ELR (cell line): ENCODE data around the gene ATF7IP2.

ENCODE experiments used
- DNase-seq: peaks from one replicate; pipeline ENCODE4 v3.0.0-alpha.2; 2015; ENCODE audit warnings: low read depth

ATF7IP2 gene

DNA sequence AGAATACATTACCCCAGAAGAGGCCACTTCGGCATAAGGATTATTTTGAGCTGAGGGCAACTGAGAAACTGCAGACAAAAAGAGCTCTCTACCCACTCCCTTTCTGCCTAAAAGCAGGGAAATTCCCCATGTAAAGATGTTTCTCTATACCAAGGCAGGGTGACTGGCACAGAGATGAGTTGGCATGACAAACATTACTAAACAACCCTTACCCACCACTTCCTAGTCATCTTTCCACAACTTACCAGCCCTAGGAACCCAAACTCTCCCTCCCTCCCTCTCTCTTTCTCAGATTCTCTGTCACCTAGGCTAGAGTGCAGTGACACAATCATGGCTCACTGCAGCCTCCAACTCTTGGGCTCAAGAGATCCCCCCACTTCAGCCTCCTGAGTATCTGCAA is 126.0 kb downstream of the ATF7IP2 start:
- DNase-seq = no peak

DNA sequence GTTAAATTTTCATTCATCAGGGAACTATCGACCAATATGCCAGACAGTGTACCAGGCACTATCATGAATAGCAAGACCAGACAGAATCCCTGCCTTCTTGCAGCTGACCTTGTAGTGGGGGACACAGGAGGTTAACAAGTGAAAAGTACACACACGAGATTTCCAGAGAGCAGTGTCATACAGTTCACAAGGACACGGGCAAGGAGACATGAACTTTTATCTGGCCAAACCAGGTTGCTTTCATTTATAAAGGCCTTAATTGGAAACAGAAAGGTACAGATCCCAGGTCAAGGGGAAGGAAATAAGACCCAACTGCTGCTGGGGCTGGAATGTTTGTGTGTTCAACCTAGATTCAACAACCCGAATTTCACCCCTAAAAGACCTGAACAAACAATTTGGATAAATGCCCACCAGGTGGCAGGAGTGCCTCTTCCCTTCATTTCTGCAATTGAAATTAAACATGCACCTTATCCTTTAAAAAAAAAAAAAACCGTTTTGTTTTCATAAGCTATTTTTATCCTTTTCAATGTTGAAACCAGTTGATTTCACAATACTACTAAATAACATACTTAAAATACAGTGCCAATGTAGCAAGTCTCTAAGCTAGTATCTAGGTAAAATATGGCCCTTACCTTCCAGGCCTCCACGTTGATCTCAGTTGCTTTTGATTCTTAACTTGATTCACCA is 128.7 kb downstream of the ATF7IP2 start:
- peak; percentile 62 for DNase-seq

DNA sequence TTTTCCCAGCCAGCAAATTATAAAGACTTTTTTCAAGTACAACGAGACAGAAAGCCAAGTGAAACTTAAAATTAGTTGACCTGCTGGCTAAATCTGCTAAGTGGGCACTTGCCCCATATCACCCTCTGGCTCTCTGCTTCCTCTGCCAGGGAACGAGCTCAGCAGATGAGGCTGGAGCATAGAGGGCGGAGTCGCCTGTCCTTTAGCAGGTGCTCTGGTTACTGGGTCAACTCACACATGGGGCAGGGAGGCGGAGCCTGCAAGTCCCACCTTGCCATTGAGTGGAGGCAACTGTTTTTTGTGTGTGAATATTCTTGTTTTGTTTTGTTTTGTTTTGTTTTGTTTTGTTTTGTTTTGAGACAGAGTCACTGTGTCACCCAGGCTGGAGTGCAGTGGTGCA is 132.0 kb downstream of the ATF7IP2 start:
- DNase-seq = no peak

DNA sequence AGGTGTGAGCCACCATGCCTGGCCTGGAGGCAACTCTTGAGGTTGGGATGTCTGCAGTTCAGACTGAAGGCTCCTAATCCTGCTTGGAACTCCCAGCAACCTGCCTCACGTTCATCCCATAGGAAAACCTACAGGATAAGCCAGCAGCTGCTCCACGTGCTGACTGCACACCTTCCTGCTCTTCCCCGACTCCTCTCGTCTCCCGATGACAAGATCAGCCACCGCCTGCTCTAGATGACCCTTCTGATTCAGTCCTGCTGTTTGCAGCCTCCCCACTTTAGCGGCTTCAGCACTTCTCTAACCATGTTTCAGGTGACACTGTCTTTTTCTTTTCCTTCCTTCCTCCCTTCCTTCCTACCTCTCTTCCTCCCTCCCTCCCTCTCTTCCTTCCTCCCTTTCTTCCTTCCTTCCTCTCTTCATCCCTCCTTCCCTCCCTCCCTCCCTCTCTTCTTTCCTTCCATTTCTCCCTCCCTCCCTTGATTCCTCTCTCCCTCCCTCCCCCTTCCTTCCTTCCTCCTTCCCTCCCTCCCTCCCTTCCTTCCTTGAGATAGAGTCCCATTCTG is 132.7 kb downstream of the ATF7IP2 start:
- DNase-seq = no peak

DNA sequence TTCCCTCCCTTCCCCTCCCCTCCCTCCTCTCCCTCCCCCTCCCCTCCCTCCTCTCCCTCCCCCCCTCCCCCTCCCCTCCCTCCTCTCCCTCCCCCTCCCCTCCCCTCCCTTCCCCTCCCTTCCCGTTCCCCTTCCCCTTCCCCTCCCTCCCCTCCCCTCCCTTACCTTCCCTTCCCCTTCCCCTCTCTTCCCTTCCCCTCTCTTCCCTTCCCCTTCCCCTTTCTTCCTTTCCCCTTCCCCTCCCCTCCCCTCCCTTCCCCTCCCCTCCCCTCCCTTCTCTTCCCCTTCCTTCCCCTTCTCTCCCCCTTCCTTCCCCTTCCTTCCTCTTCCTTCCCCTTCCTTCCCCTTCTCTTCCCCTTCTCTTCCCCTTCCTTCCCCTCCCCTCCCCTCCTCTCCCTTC is 133.4 kb downstream of the ATF7IP2 start:
- DNase-seq = no peak

DNA sequence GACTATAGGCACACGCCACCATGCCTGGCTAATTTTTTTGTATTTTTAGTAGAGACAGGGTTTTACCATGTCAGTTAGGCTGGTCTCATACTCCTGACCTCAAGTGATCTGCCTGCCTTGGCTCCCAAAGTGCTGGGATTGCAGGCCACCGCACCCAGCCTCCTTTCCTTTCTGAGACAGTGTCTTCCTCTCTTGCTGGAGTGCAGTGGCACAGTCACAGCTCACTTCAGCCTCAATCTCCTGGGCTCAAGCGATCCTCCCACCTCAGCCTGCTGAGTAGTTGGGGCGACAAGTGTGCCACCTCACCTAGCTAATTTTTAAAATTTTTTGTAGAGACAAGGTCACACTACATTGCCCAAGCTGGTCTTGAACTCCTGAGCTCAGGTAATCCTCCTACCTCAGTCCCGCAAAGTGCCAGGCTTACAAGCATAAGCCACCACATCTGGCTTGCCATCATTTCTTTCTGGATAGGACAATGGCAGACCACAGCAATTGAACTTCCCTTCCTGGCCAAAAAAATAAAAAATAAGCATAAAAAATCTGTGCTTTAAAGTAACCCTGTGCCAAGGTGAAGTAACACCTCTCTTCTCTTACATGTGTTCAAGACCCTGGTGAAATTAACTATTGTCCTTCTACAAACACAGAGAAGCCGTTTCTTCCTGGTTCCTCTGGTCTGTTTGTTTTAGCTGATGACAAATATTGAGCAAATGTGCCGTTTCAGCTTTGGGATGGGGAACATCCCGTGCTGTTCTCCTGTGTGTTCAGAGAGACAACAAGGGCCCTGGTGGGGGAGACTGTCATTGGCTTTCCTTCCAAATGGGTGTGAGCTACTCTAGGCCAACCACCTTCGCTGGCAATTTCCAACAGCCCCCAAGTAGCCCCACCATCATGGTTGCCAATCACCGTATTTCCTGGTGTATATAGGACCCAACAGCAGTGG is 134.3 kb downstream of the ATF7IP2 start:
- no peak for DNase-seq

DNA sequence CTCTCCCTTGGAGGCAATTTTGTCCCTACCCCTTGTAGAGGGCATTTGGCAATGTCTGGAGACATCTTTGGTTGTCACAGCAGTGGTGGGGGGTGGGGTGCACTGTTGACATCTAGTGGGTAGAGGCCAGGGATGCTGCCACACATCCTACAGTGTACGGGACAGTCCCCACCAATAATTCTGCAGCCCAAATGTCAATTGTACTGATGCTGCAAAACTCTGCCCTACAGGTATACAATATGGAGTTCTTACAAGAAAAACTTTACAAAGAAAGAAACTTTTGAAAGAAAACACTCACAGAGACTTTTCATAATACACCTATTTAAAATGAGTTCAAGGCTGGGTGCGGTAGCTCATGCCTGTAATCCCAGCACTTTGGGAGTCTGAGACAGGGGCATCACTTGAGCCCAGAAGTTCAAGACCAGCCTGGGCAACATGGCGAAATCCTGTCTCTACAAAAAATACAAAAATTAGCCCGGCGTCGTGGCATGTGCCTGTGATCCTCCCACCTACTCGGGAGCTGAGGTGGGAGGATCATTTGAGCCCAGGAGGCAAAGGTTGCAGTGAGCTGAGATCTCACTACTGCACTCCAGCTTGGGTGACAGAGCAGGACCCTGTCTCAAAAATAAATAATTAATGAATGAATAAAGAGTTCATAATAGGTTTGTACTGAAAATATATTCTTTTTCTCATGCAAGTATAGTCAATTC is 135.2 kb downstream of the ATF7IP2 start:
- DNase-seq = no peak

DNA sequence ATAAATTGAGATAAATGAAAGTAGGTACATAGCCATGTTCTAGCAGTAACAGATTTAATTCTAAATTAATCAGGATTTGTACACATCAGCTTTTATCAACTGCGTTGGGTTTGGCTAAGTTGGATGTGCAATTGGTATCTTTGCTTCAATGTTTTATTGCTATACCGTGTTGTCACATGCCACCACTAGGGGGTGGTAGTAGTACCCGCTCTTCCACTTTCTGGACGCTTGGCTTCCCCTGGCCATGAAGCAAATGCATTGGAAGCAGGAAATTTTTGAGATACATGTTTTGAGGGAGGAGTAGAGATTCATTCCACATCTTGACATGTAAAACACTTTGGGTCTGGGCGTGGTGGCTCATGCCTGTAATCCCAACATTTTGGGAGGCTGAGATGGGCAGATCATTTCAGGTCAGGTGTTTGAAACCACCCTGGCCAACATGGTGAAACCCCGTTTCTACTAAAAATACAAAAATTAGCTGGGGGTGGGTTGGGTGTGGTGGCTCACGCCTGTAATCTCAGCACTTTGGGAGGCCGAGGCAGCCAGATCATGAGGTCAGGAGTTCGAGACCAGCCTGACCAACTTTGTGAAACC is 135.9 kb downstream of the ATF7IP2 start:
- DNase-seq = peak; percentile 68

DNA sequence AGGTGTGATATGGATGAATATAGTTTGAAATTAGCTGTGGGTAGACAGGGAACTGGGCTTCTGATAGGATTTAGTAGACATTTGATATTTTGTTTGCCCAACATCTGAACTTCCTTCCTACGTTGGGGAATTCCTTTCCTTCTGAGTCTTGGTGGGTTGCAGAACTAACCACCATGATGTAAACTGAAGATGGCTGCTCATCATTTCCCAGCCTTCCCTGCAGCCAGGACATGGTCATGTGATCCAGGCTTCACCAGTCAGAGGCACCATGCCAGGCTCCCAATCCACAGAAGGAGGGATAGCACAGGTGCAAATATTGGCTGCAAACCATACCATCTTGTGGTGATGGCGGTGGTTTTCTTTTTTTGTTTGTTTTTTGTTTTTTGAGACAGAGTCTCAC is 137.1 kb downstream of the ATF7IP2 start:
- DNase-seq = no peak

DNA sequence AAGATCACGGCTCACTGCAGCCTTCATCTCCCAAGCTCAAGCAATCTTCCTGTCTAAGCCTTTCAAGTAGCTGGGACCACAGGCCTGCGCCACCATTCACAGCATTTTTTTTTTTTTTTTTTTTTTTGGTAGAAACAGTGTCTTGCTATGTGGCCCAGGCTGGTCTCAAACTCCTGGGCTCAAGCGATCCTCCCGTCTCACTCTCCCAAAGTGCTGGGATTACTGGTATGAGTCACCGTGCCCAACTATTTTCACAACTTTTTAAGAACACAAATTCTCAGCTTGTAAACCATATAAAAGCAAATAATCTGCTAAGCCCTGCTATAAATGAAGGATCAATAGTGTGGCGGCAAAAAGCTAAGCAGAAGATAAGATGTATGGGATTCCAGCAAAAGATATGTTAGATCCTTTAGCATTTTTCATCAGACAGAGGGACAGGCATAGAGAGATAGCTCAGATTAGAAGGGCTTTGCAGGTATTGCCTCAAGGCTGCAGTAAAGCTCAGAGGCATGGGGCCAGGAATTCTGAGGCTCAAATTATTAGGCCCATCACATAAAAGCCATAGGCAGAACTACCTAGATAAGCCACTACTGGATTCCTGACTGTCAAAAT is 139.5 kb downstream of the ATF7IP2 start:
- no peak for DNase-seq

DNA sequence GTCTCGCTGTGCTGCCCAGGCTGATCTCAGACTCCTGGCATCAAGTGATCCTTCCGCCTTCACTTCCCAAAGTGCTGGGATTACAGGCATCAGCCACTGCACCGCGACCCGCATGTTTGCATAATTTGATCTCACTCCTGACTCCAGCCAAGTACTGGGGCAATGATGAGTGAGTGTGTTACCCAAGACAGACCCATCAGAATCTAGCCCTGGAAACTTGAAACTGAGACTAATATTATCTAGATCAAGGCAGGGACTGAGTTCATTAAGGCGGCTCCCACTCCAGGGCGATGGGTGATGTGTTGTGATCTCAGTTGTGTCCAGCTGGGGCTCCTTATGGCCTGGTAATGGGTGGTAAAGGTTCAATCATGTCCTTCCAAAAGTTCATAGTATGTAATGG is 141.1 kb downstream of the ATF7IP2 start:
- DNase-seq = no peak

DNA sequence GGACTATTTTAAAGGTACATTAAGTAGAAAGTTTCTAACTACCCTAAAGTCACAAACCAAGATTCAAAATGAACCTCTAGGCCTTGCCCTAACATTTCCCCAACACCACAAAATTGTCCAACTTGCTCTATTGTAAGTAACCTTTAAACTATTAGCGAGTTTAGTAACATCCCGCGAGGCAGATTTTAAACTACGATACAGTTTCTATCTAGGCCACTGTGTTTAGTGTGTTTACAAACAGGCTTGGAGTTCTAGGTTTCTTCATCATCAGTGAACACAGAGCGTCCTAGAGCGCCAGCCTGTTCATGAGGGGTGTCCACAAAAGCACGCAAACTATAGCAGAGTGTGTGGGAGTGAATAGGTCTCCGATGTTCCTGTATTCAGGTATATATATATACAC is 142.8 kb downstream of the ATF7IP2 start:
- no peak for DNase-seq

DNA sequence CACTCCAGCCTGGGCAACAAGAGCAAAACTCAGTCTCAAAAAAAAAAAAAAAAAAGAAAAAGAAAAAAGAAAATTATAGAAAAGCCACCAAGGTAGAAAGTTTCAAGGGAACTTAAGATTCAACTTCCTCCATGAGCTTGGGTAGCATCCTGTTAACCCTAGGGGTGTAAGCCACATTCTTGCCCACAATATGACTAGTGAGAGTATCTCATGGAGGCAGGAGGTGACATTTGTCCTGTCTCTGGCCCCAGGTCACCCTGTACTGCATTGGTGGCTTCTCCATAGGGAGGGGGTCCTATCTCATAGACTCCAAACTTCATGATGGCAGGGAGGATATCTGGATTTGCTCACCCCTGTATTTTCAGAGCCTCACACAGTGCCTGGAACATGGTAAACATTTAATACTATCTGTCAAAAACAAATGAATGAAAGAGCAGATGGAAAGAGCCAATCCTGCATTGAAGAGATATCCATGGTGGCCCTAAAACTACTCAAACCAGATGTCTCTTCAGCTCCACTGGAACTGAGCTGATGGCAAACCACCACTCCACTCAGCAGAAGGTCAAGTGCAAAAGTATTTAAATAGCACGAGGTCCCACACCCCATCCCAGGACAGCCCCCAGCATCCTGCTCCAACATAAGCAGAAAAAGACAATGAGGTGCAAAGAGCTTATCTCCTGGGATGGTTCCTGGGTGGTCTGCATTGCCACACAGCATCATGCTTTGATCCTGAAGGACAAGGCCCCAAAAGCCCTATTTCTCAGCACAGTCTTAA is 144.2 kb downstream of the ATF7IP2 start:
- DNase-seq = no peak

DNA sequence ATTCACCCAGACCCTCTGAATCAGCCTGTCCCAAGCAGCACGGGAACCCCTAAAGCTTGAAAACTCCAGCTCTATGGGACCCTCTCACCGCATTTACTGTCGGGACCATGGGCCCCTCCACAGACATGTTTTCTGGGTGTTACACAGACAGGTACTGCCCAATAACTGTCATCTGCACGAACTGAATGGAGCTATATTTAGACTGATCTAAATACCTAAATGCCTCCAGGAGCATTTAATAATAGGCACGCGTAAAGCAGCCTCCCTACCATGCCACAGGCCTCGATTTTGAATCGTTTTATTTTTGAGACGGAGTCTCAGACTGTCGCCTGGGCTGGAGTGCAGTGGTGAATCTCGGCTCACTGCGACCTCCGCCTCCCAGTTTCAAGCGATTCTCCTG is 144.8 kb downstream of the ATF7IP2 start:
- no peak for DNase-seq

DNA sequence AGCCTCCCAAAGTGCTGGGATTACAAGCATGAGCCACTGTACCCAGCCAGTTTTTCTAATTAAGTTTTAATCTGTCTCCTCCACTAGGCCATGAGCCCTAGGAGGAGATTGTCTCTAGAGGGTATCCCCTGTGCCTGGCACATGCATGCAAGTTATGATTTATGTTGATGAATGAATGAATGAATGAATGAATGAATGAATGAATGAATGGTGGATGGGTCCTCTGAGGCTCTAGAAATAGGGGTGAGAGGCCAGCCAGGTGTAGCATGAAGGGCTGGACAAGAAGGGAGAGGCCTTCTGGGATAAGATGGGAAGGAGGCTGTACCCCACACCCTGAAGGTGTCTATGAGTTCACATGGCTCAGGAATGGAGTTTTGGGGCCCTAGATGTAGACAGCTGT is 145.7 kb downstream of the ATF7IP2 start:
- DNase-seq = no peak
